Activated CD8-positive, alpha-beta memory T cell treated with anti-CD3 and anti-CD28 coated beads, Interleukin-2, amount 50 U/mL, for 4 hours (primary cell): ENCODE measurements around the gene DDX47.
A peak's percentile ranks its signal among the peaks of the same experiment; 100 is the strongest.
"Not testable (repeated sequence)": the region's sequence is repeated elsewhere in the genome, so short reads cannot be mapped to it uniquely, and the experiment has no call there.

ENCODE experiments used
- DNase-seq: peaks from one replicate; pipeline ENCODE4 v3.0.0-alpha.2; 2020

Gene DDX47

DNA sequence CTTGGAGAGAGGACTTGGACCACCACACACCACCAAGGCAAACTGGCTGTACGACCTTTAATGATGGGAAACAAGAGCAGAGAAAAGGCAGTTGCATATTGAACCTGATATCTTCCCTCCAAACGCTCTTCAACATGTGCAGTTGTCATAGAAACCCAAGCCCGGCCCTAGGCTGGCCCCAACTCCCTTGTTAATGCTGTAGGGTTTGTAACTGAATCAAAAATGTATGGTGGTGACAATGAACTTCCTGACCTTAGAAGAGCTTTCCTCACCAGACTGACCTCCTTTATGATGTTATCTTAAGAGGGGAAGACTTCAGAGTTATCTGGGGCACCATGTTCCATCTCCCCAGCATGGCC is 15.4 kb upstream of the DDX47 start:
- no peak for DNase-seq

DNA sequence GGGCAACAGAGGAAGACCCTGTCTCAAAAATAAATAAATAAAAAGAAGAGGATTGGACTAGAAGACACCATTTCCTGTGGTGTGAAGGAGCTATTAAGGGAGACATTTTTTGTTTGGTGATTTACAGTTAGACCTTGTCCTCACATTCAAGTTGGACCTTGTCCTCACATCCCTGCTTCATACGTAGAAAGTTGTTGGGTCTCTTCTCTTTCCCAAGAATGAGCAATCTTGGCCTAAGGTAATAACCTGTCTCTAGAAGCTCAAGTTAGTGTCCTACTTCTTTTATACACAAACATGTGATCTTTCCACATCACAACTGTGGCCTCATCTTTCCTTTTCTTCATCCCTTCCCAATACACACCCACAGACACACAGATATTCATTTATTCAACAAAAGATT is 14.7 kb upstream of the DDX47 start:
- no peak for DNase-seq

DNA sequence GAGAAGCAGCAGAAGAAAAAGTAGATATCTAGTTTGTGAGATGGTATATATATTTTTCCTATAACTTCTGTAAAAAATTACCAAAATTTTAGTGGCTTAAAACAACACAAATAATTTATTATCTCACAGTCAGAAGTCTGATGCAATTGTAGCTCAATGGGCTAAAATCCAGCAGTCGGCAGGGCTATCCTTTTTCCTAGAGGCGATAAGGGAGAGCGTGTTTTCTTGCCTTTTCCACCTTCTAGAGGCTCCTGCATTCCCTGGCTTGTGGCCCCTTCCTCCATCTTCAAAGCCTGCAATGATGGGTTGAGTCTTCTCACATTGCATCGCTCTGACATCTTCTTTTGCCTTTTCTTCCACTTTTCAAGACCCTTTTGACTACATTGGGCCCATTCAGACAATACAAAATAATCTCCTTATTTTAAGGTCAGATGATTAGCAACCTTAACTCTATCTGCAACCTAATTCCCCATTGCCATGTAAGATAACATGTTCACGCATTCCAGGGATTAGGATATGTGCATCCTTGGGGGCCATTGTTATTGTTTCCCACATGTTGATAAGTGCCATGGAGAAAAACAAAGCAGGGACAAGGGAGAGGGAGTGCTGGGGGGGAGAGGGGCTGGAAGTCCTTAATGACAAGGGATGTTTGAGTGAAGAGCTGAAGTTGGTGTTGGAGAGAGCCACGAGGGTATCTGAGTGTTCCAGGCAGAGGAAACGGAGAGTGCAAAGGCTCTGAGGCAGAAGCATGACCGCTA is 13.8 kb upstream of the DDX47 start:
- no peak for DNase-seq

DNA sequence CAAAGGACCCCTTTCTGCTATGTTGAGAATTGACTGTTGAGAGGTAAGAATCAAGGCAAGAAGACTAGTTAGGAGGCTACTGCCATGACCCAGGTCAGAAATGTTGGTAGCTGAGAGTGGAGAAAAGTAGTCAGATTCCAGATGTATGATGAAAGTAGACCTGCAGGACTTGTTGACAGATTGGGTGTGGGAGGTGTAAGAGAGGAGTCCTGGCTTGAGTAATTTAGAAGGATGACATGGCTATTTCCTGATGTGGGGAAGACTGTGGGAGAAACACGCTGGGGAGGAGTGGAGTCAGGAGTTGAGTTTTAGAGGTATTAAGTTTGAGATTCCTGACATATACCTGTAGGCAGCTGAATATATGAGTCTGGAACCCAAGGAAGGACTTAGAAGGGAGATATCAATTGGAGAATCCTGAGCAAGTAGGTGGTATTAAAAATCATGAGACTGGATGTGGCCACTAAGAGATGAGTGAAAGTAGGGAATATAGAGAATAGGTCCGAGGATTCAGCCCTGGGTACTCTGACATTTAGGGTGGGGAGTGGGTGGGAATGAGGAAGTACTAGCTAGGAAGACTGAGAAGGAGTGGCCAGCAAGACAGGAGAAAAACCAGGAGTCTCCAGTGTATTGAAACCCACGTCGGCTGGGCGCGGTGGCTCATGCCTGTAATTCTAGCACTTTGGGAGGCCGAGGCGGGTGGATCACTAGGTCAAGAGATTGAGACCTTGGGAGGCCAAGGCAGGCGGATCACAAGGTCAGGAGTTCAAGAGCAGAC is 12.6 kb upstream of the DDX47 start:
- DNase-seq, result no peak

DNA sequence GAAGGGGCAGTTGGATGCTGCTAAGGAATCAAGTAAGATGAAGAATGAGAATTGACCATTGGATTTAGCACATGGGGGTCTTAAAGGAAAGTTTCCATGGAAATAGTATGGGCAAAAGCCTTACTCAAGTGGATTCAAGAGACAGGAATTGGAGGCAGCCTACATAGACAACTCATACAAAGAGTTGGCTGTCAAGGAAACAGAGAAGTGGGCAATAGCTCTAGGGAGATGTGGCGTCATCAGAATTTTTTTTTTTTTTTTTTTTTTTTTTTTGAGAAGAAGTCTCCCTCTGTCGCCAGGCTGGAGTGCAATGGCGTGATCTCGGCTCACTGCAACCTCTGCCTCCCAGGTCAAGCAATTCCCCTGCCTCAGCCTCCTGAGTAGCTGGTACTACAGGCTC is 11.5 kb upstream of the DDX47 start:
- DNase-seq, result not testable (repeated sequence)

- no peak for DNase-seq
Observed at GRCh38 chr12:12803186-12803585, 10.0 kb upstream of the DDX47 start.

DNA sequence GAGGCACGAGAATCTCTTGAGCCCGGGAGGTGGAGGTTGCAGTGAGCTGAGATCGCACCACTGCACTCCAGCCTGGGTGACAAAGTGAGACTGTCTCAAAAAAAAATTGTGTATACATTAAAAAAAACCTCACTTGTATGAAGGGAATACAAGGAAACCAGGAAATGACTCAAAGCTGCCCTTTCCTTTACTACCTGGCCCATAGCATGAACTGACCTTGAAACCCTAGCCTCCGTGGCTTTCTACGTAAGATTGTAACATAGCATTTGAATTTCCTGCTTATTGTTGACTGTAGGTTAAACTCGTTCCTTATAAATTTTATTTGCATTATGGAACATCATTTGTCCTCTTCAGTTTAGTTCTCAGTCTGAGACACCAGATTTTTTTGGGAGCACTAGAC is 9.1 kb upstream of the DDX47 start:
- no peak for DNase-seq

GRCh38 chr12:12804432-12804886 is 8.7 kb upstream of the DDX47 start:
- DNase-seq, result no peak

GRCh38 chr12:12806784-12807516 is 6.2 kb upstream of the DDX47 start:
- no peak for DNase-seq

DNA sequence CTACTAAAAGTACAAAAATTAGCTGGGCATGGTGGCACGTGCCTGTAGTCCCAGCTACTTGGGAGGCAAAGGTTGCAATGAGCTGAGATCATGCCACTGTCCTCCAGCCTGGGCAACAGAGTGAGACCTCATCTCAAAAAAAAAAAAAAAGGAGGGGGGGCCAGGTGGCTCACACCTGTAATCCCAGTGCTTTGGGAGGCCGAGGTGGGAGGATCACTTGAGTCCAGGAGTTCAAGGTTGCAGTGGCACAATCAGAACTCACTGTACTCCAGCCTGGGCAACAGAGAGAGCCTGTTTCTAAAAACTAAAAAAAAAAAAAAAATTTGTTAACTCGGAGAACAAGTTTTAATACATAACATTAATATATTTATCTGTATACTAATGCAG is 5.6 kb upstream of the DDX47 start:
- not testable (repeated sequence) for DNase-seq

- peak; percentile 42 for DNase-seq
Observed at GRCh38 chr12:12807970-12808702, 5.0 kb upstream of the DDX47 start.

- no peak for DNase-seq
Observed at GRCh38 chr12:12810553-12811021, 2.6 kb upstream of the DDX47 start.

DNA sequence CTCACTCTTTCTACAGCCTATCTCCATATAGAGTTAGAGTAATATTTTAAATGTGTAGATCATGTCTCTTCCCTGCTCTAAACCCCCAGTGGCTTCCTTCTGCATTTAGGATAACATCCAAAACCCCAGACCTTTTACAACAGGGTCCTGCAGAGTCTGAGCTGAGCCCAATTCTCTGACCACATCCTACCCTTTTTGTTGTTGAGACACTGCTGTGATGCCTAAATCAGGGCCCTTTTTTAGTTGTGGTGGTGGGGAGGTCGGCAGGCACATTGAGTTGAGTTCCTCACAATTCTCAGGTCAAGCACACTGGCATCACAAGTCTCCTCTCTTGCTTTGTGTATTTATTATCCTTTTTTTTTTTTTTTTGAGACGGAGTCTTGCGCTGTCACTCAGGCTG is 1.8 kb upstream of the DDX47 start:
- DNase-seq, result no peak

DNA sequence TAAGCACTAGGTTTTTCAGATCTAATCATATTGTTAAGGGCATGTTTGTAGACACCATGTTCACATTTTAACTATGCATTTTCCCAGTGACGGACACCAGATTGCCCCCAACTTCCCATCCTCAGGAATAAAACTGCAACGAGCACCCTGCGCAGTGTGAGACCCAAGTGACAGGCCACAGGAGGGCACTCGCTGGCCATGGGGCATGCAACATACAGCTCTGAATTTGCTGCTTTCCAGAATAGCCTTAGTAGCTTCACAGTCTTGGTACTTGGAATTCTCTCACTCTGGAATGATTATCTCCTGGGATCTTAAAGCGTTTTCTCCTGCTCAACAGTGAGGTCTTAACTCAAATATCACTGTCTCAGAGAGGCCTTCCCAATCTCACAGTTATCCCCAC is 972 bp upstream of the DDX47 start:
- DNase-seq, result no peak

DNA sequence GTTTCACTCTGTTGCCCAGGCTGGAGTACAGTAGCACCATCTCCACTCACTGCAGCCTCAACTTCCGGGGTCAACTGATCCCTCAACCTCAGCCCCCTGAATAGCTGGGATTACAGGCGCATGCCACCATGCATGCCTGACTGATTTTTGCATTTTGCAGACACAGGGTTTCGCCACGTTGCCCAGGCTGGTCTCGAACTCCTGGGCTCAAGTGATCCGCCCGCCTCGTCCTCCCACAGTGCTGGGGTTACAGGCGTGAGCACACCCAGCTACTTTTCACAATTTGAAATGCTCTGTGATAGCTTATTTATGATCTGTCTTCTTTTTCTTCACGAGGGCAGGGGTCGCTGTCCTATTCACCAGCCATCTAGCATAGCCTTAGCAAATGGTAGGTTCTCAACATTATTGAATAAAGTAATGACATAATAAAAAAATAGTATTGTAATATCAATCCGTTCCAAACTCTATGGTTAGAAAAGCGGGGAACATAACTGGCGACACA is 477 bp upstream of the DDX47 start:
- no peak for DNase-seq

GRCh38 chr12:12817616-12818015 is 4.5 kb downstream of the DDX47 start:
- DNase-seq, result no peak

GRCh38 chr12:12818701-12819100 is 5.6 kb downstream of the DDX47 start:
- DNase-seq, result no peak

DNA sequence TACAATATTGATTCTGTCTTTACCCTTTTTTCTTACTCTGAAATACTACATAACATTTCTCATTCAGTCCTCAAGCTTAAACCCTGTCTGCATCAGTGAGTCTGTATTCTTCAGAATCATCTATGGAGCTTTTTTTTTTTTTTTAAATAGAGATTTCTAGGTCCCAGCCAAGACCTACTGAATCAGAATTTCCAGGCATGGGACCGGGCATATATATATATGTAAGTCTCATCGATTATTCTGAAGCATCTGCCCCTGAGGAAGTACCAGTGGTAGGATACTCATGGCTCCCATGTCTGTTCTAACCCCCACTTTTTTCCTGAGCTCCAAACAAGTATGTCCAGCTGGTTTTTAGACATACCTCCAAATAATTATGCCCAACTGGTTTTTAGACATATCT is 6.1 kb downstream of the DDX47 start:
- no peak for DNase-seq

- DNase-seq, result no peak
Observed at GRCh38 chr12:12819752-12820311, 6.7 kb downstream of the DDX47 start.

GRCh38 chr12:12820376-12820775 is 7.2 kb downstream of the DDX47 start:
- DNase-seq, result not testable (repeated sequence)

DNA sequence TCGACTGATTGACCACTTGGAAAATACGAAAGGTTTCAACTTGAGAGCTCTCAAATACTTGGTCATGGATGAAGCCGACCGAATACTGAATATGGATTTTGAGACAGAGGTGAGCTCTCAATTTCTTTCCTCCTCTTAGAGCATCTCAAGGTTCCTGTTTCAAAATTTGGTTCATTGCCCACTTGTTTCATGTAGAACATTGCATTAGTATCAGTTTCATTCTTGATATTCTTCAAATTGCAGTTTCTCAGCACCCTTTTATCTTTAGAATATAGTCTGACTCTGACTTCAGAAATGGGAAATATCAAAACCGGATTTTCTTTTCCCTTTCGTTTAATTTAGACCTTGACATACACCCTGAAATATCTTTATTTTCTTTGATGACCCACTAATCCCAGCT is 8.8 kb downstream of the DDX47 start:
- DNase-seq, result no peak

DNA sequence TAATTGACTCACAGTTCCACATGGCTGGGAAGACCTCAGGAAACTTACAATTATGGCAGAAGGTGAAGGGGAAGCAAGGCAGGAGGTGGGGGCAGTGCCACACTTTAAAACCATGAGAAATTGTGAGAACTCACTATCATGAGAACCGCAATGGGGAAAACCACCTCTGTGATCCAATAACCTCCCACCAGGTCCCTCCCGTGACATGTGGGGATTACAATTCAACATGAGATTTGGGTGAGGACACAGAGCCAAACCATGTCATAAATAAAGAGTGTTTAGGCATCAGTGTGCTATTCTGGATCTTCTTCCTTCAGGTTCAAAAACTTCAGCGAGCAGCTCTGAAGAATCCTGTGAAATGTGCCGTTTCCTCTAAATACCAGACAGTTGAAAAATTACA is 9.7 kb downstream of the DDX47 start:
- DNase-seq, result no peak
